GM12891 (cell line): ENCODE measurements around the gene COX14.
A peak's percentile ranks its signal among the peaks of the same experiment; 100 is the strongest.
"Not testable (repeated sequence)": the region's sequence is repeated elsewhere in the genome, so short reads cannot be mapped to it uniquely, and the experiment has no call there.

Experiments
- DNase-seq: peaks from one replicate; pipeline ENCODE4 v3.0.0; 2011; ENCODE audit warnings: low spot score; ENCODE audit not compliant: insufficient read length
- FAIRE-seq: peaks from 2 replicates; lab custom pipeline; 2011; peaks lifted over from hg19 to GRCh38; lab: Jason Lieb, UNC
- PAX5 ChIP-seq: IDR thresholded peaks from 2 replicates; pipeline ENCODE4 v1.6.1; 2011; ENCODE audit warnings: low read length, moderate library complexity, mild to moderate bottlenecking; ENCODE audit not compliant: insufficient read depth, severe bottlenecking
- POLR2A ChIP-seq: IDR thresholded peaks from 2 replicates; pipeline ENCODE4 v1.6.1; 2011; ENCODE audit warnings: low read depth, low read length, control low read depth
- POLR2AphosphoS5 ChIP-seq: IDR thresholded peaks from 2 replicates; pipeline ENCODE4 v1.6.1; 2011; ENCODE audit warnings: low read depth, low read length, control low read depth
- POU2F2 ChIP-seq: IDR thresholded peaks from 2 replicates; pipeline ENCODE4 v1.6.1; 2011; ENCODE audit warnings: low read depth, mild to moderate bottlenecking, control low read depth, low read length, moderate library complexity
- SPI1 ChIP-seq: IDR thresholded peaks from 2 replicates; pipeline ENCODE4 v1.6.1; 2011; ENCODE audit warnings: low read depth, low read length, control low read depth
- TAF1 ChIP-seq: IDR thresholded peaks from 2 replicates; pipeline ENCODE4 v1.6.1; 2011; ENCODE audit warnings: low read depth, low read length, control low read depth

Gene COX14

GRCh38 chr12:50120521-50120920 lies 8.5 kb downstream of the COX14 start:
- FAIRE-seq (no peak), DNase-seq (no peak)
- TF ChIP-seq PAX5 (no peak), SPI1 (no peak), POLR2AphosphoS5 (no peak), POU2F2 (no peak), POLR2A (no peak), TAF1 (no peak)

- no peak for FAIRE-seq
- DNase-seq: no peak
- no peak for TF ChIP-seq POU2F2
- TF ChIP-seq POLR2A: no peak
- no peak for TF ChIP-seq POLR2AphosphoS5
- no peak for TF ChIP-seq TAF1
- TF ChIP-seq PAX5: no peak
- TF ChIP-seq SPI1: no peak
Measured at GRCh38 chr12:50120953-50121352, 8.9 kb downstream of the COX14 start.

DNA sequence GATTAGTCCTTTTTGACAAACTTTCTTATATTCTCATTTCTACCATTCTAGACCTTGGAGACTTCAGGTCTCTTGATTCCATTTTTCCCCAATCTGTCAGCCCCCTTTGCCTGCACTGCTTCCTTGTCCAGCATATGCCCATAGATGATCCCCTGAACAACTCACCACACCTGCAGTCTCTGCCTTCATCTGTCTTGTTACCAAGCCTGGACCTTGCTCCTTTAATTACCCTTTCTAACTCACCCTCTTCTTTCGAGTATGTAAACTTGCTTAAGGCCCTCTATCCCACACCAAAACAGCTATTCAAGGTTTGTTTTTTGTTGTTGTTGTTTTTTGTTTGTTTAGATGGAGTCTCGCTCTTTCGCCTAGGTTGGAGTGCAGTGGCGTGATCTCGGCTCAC lies 9.6 kb downstream of the COX14 start:
- FAIRE-seq (no peak), DNase-seq (no peak)
- TF ChIP-seq POLR2A: no peak
- no peak for TF ChIP-seq POLR2AphosphoS5
- TF ChIP-seq POU2F2: no peak
- no peak for TF ChIP-seq PAX5
- no peak for TF ChIP-seq TAF1
- TF ChIP-seq SPI1: no peak

DNA sequence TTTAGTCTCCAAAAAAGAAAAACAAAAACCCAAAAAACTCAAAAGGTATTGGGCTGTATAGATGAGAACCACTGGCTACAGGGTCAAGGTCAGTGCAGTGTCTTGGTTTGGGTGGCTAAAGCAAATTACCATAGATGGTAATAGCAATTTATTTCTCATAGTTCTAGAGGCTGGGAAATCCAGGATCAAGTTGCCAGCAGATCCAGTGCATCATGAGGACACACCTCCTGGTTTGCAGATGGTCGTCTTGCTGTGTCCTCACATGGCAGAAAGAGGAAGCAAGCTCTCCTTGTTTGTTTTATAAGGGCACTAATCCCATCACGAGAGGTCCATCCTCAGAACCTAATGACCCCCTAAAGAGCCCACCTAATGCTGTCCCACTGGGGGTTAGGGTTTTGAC lies 11.2 kb downstream of the COX14 start:
- TF ChIP-seq TAF1 (no peak), PAX5 (no peak), POLR2A (no peak), POU2F2 (no peak), POLR2AphosphoS5 (no peak), SPI1 (no peak)
- FAIRE-seq (no peak), DNase-seq (no peak)

DNA sequence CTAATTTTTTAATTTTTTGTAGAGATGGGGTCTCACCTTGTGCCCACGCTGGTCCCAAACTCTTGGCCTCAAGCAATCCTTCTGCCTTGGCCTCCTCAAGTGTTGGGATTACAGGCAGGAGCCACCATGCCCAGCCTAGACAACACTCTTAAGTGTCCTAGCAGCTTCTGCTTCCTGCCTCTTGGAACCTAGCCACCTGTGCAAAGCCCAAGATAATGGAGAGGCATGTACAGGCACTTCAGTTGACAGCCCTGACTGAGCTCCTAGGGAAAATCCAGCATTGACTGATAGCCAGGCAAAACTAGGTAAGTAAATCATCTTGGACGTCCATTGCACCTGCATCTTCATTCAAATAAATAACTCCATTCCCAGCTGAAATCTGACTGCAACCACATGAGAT lies 15.5 kb downstream of the COX14 start:
- no peak for FAIRE-seq
- TF ChIP-seq POLR2A (no peak), TAF1 (no peak), POU2F2 (no peak), SPI1 (no peak), PAX5 (no peak), POLR2AphosphoS5 (no peak)
- DNase-seq: no peak

- FAIRE-seq: no peak
- TF ChIP-seq POLR2A (no peak), PAX5 (no peak), SPI1 (no peak), POU2F2 (no peak)
- no peak for DNase-seq
Measured at GRCh38 chr12:50129290-50129689, 17.3 kb downstream of the COX14 start.

- FAIRE-seq (peak; percentile 45), DNase-seq (no peak)
- TF ChIP-seq POLR2AphosphoS5 (no peak), POLR2A (peak; percentile 19; the same call in 1 of the 2 replicates)
Measured at GRCh38 chr12:50132505-50133135, 20.6 kb downstream of the COX14 start.

DNA sequence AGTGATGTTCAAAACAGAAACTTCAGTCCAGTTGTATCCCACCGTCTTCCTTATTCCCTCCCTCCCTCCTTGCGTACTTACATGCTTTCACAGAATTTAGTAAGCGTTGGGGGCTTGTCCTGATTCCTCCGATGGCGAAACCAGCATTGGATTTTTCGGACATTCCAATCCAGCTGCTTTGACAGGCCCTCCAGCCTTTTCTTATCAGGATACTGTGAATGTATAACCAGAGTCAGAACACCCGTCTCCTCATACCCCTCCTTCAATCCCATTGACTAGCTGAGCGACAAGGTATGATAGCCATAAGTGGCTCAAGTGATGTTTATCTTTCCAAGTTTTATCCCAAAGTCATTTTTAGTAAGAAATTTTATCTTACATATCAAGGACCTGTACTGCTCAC lies 31.0 kb downstream of the COX14 start:
- no peak for TF ChIP-seq POU2F2
- no peak for TF ChIP-seq SPI1
- TF ChIP-seq PAX5: no peak
- TF ChIP-seq POLR2A: no peak
- TF ChIP-seq POLR2AphosphoS5: no peak
- no peak for TF ChIP-seq TAF1
- no peak for FAIRE-seq
- no peak for DNase-seq

GRCh38 chr12:50145439-50145838 lies 33.4 kb downstream of the COX14 start:
- DNase-seq (no peak), FAIRE-seq (no peak)
- TF ChIP-seq PAX5: no peak
- no peak for TF ChIP-seq POLR2AphosphoS5
- no peak for TF ChIP-seq SPI1
- no peak for TF ChIP-seq POU2F2
- TF ChIP-seq POLR2A: no peak
- TF ChIP-seq TAF1: no peak

- DNase-seq: no peak
- no peak for FAIRE-seq
Measured at GRCh38 chr12:50147281-50147680, 35.2 kb downstream of the COX14 start.

GRCh38 chr12:50148011-50148410 lies 36.0 kb downstream of the COX14 start:
- DNase-seq, FAIRE-seq: not testable (repeated sequence)

More at GRCh38 chr12:50147281-50147680, 35.2 kb downstream of the COX14 start:
- TF ChIP-seq TAF1 (no peak), SPI1 (no peak), POU2F2 (no peak), POLR2AphosphoS5 (no peak), POLR2A (no peak), PAX5 (no peak)
